GM12801 (cell line): ENCODE measurements around the gene TET3.

ENCODE experiments used
- CTCF ChIP-seq: IDR thresholded peaks from one replicate; pipeline ENCODE4 v1.5.1; 2011; ENCODE audit warnings: control low read depth; ENCODE audit not compliant: insufficient read length; ENCODE audit errors: extremely low read depth

TET3 gene

GRCh38 chr2:74003494-74004211 lies 18.9 kb downstream of the TET3 start:
- no peak for TF ChIP-seq CTCF

DNA sequence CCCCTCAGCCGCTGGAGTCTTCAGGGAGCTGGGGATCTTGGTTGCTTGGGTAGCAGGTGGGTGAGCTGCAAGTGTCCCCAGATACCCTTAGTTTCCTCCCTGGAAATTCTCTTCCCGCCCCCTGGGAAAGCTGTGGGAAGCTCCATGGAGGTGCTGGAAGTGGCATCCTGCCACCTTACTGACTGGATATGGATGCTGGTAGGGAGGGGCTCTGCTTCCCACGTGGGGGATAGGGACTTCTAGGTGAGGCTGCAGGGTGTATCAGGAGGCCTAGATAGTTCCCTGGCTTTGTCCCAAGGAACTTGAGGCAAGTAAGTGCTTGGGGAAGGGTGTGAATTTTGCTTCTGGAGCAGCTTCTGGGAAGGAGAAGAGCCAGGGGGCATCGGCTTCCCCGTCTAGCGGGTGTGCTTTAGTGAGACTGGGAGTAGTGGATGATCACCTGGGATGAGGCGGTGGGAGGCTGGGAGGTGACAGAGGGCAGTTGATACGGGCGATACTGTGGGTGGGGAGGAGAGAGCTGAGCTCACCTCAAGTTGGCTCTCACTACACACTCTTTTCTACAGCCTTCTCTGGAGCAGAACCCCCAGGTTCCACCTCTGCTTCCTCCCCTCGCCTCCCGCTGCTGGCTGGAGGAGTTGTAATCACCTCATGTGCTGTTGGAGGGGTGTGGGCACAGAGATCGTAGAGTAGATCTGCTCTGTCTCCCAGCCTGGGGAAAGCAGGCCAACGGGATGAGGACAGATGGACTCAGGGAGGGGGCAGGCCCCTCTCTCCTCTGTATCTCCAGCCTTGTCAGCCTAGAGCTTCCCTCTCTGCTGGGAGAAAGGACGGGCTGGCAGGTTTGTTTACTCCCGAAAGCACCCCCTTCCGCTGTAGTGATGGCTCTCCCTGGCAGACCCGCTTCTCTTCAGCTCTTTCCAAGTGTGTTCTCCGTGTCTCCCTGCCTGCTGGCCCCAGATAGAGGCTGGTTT lies 19.8 kb downstream of the TET3 start:
- TF ChIP-seq CTCF: no peak

DNA sequence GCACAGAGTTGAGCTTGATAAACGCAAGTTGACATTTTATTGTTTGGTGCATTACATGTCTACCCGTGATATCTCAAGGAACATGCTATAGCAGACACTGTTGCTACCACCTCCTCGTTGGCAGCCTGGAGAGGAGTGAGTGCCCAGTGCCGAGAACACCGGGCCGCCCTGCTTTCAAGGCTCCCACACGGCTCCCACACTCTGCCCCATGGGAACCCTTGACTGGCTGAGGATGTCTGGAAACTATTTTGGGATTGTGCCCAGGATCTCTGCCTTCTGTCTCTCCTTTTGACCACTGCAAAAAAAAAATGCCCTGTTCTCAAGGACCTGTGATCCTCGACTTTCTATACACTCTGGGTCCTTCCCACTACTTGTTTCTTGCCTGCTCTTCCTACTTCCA lies 21.1 kb downstream of the TET3 start:
- TF ChIP-seq CTCF: no peak

- TF ChIP-seq CTCF: no peak
Measured at GRCh38 chr2:74006459-74006858, 21.7 kb downstream of the TET3 start.

- no peak for TF ChIP-seq CTCF
Measured at GRCh38 chr2:74007121-74007520, 22.4 kb downstream of the TET3 start.

DNA sequence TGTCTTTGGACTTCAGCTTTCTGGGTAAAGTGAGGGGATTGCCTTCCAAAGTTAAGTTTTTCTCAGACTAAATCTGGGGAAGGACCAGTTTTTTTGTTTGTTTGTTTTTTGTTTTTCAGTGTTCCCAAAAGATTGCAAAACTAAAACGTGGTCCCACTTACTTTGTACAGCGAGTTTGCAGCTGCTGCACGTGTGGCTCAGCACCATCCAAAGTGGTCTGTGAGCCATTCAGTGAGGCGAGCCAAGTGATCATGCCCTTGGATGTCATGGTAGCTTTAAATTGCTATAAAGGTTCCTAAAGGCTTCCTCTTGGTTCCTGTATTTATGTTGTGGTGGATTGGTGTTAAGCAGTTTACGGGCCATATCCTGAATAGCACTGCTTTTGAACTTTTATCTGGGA lies 23.0 kb downstream of the TET3 start:
- TF ChIP-seq CTCF: no peak

- no peak for TF ChIP-seq CTCF
Measured at GRCh38 chr2:74008761-74009395, 24.2 kb downstream of the TET3 start.
